Neural crest cell (in vitro differentiated cells): Measurements from ENCODE around the gene PRKCE. TPM values are rescaled to one million over a fixed set of nuclear protein-coding genes. Genes with fewer than 3 reads are reported as not detected.

ENCODE experiments used
- DNase-seq: peaks from one replicate; pipeline ENCODE4 v3.0.0; 2021; ENCODE audit warnings: low read depth, mixed read lengths, low spot score
- H3K27ac Mint-ChIP-seq: one replicate; pipeline ENCODE4 v1.8.0; 2021; ENCODE audit warnings: mild to moderate bottlenecking, mixed read lengths; ENCODE audit not compliant: unreplicated experiment
- H3K27me3 Mint-ChIP-seq: 2 replicates; pipeline ENCODE4 v1.8.0; 2021; ENCODE audit warnings: low read depth, mild to moderate bottlenecking, mixed read lengths
- H3K36me3 Mint-ChIP-seq: 2 replicates; pipeline ENCODE4 v1.8.0; 2021; ENCODE audit warnings: low read depth, mild to moderate bottlenecking, mixed read lengths
- H3K4me1 Mint-ChIP-seq: 2 replicates; pipeline ENCODE4 v1.8.0; 2021; ENCODE audit warnings: mixed read lengths
- H3K4me3 Mint-ChIP-seq: one replicate; pipeline ENCODE4 v1.8.0; 2021; ENCODE audit warnings: mild to moderate bottlenecking, mixed read lengths
- H3K9me3 Mint-ChIP-seq: 2 replicates; pipeline ENCODE4 v1.8.0; 2021; ENCODE audit warnings: mixed read lengths
- CTCF ChIP-seq: fragments of 200-600 bp; sonication (generic); conservative IDR thresholded peaks from 2 replicates; pipeline ENCODE4 v1.5.0; 2021; ENCODE audit warnings: antibody characterized with exemption, mild to moderate bottlenecking
- total RNA-seq: library from RNA; stranded (reverse); gene quantifications from 2 replicates; pipeline ENCODE4 v1.2.1, GENCODE V29; 2021

Gene PRKCE
- total RNA-seq, 1 donor from 2014 or later, result 15.6 TPM

- Mint-ChIP-seq H3K36me3 (no peaks in the 10 kb centered on the region), H3K27ac (no peak overlapping the region), H3K4me3 (no peak overlapping the region), H3K9me3 (no peaks in the 10 kb centered on the region), H3K27me3 (peaks cover 11% of the 10 kb centered on the region), H3K4me1 (no peaks in the 10 kb centered on the region)
- TF ChIP-seq CTCF, result no peak
- DNase-seq, result no peak
These were observed 19.5 kb upstream of the PRKCE start for GRCh38 chr2:45631955-45632354.

GRCh38 chr2:45634223-45634622 is 17.3 kb upstream of the PRKCE start:
- Mint-ChIP-seq H3K4me3 (no peak overlapping the region), H3K36me3 (no peaks in the 10 kb centered on the region), H3K27me3 (peaks cover 19% of the 10 kb centered on the region), H3K9me3 (no peaks in the 10 kb centered on the region), H3K27ac (no peak overlapping the region), H3K4me1 (peaks cover 5% of the 10 kb centered on the region)
- no peak for DNase-seq
- TF ChIP-seq CTCF, result no peak

DNA sequence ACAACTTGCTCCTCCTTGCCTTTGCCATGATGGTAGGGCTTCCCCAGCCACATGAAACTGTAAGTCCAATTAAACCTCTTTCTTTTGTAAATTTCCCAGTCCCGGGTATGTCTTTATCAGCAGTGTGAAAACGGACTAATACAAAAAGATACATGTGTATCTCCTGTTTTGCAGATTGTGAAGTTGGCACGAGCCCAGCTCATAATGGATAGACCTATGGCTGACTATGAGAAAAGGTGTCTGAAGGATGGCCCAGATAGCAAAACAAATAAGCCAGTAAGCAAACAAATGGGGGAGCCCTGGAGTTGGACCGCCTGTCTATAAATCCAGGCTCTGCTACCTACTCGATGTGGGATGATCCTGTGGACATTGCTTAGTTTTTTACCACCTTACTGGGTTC is 15.5 kb upstream of the PRKCE start:
- no peak overlapping the region for H3K27ac Mint-ChIP-seq
- peaks cover 25% of the 10 kb centered on the region for H3K27me3 Mint-ChIP-seq
- H3K9me3 Mint-ChIP-seq, result no peaks in the 10 kb centered on the region
- no peak for TF ChIP-seq CTCF
- no peak overlapping the region for H3K4me3 Mint-ChIP-seq
- H3K36me3 Mint-ChIP-seq, result no peaks in the 10 kb centered on the region
- peaks cover 8% of the 10 kb centered on the region for H3K4me1 Mint-ChIP-seq
- DNase-seq, result no peak

- H3K4me1 Mint-ChIP-seq, result peaks cover 8% of the 10 kb centered on the region
- H3K9me3 Mint-ChIP-seq, result no peaks in the 10 kb centered on the region
- H3K36me3 Mint-ChIP-seq, result no peaks in the 10 kb centered on the region
- no peak overlapping the region for H3K27ac Mint-ChIP-seq
- H3K4me3 Mint-ChIP-seq, result no peak overlapping the region
- DNase-seq, result no peak
- peaks cover 33% of the 10 kb centered on the region for H3K27me3 Mint-ChIP-seq
- no peak for TF ChIP-seq CTCF
These were observed 14.0 kb upstream of the PRKCE start for GRCh38 chr2:45637440-45637839.

- Mint-ChIP-seq H3K36me3 (no peaks in the 10 kb centered on the region), H3K27ac (no peak overlapping the region), H3K9me3 (no peaks in the 10 kb centered on the region), H3K27me3 (peaks cover 39% of the 10 kb centered on the region), H3K4me3 (no peak overlapping the region), H3K4me1 (peaks cover 8% of the 10 kb centered on the region)
- DNase-seq, result no peak
- TF ChIP-seq CTCF, result no peak
These were observed 10.9 kb upstream of the PRKCE start for GRCh38 chr2:45640576-45640975.

DNA sequence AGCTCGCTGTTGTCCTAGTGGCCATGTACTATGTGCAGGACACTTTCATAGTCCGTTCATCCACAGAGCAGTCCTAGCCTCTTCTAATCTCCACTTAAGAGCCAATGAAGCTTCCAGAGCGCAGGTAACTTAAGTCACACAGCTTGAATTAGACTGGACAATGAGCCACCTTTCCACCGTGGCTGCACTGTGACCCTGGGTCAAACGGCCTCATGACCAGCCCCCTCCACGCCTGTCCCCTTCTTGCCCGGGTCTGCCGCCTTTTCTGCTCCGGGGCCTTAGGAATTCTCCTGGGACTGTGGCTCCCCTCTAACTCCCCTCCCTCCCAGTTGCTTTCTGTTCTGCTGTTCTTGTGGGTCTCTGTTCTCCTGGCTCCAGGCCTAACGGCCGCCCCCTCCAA is 8.4 kb upstream of the PRKCE start:
- no peaks in the 10 kb centered on the region for H3K36me3 Mint-ChIP-seq
- H3K4me3 Mint-ChIP-seq, result peak overlapping the region; percentile 64
- no peak for TF ChIP-seq CTCF
- H3K27ac Mint-ChIP-seq, result no peak overlapping the region
- peaks cover 8% of the 10 kb centered on the region for H3K4me1 Mint-ChIP-seq
- DNase-seq, result peak; percentile 10
- no peaks in the 10 kb centered on the region for H3K9me3 Mint-ChIP-seq
- H3K27me3 Mint-ChIP-seq, result peaks cover 47% of the 10 kb centered on the region
